SH-SY5Y (cell line): ENCODE measurements around the gene CHSY3.

Source experiments
- GATA2 ChIP-seq: IDR thresholded peaks from 2 replicates; pipeline ENCODE4 v1.6.1; 2011; ENCODE audit warnings: mild to moderate bottlenecking, low read depth, low read length
- GATA3 ChIP-seq: IDR thresholded peaks from 2 replicates; pipeline ENCODE4 v1.6.1; 2011; ENCODE audit warnings: low read depth, mild to moderate bottlenecking, low read length, moderate library complexity

DNA sequence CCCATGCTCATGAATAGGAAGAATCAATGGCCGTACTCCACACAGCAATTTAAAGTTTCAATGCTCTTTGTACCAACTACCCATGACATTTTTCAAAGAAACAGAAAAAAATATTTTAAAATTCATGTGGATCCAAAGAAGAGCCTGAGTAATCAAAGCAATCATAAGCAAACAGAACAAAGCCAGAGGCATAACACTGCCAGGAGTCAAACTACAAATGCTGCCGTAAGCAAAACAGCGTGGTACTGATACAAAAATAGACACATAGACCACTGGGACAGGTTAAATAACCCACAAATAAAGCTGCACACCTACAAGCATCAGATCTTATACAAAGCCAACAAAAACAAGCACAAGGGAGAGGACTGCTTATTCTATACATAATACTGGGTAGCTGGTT is 107.7 kb downstream of the CHSY3 start:
- TF ChIP-seq GATA3 (no peak), GATA2 (no peak)
